ENCODE measurements around the gene GOLT1B. TPM values are rescaled to one million over a fixed set of nuclear protein-coding genes. Genes with fewer than 3 reads are reported as not detected.

GOLT1B gene
- total and polyA plus RNA-seq, 2 of the 8 experiments (the other 6 are each of a cell fraction or from before 2014, with no cell fraction given) = 18.3 to 38.3 TPM

- H2AFZ ChIP-seq (ENCODE audit: low read length) = no peak overlapping the region
- no peaks in the 10 kb centered on the region for H3K23me2 ChIP-seq (ENCODE audit: low read depth, low read length)
- peaks cover 0 to 18% (median 5%) of the 10 kb centered on the region in 4 experiments; a peak in 2 of 8 replicates for H3K36me3 ChIP-seq (ENCODE audit: control insufficient read depth in 2 of 4, insufficient read depth in 4 of 4, low read length in 3 of 4)
- H3K79me2 ChIP-seq (ENCODE audit: control insufficient read depth in 1 of 2, insufficient read depth in 2 of 2, low read length in 2 of 2) = peaks cover 9 to 43% of the 10 kb centered on the region in 2 experiments; a peak in 3 of 4 replicates
- H3K9ac ChIP-seq (replicated peaks in 1 of 4; ENCODE audit: extremely low read depth in 1 of 4, low read depth in 3 of 4, low read length in 3 of 4) = no peak overlapping the region
- no peak overlapping the region for H2AK5ac ChIP-seq (ENCODE audit: low read depth, low read length)
- no peak overlapping the region for H4K91ac ChIP-seq (replicated peaks; ENCODE audit: insufficient read length, low read length)
- CTCF ChIA-PET (ENCODE audit: partially characterized antibody) = interaction anchor here (0.8 to 1.0 kb wide), 2 partner anchors 102 to 171 kb away, joined by 3 read pairs; no protein-coding TSS in a partner anchor
- DNase-seq (ENCODE audit: low read depth in 1 of 2, low spot score in 2 of 2) = no peak
- H3K56ac ChIP-seq (replicated peaks; ENCODE audit: insufficient read length, low read depth, low read length) = no peak overlapping the region
- H3K4me3 ChIP-seq (ENCODE audit: extremely low read depth in 1 of 4, insufficient read depth in 2 of 4, low read depth in 3 of 4, low read length in 4 of 4) = no peak overlapping the region
- no peak overlapping the region for H3K14ac ChIP-seq (ENCODE audit: insufficient read length)
- POLR2A ChIA-PET (ENCODE audit: partially characterized antibody) = no interaction called here
- no peaks in the 10 kb centered on the region for H3K9me3 ChIP-seq (ENCODE audit: insufficient read depth in 2 of 2, low read depth in 1 of 2, low read length in 1 of 2)
- no peak overlapping the region for H2BK15ac ChIP-seq (ENCODE audit: low read length)
- no peak overlapping the region for H3K4ac ChIP-seq (replicated peaks; ENCODE audit: insufficient read length, low read depth, low read length)
- no peak overlapping the region for H2BK120ac ChIP-seq (replicated peaks; ENCODE audit: low read depth, low read length)
- no peak overlapping the region for H4K8ac ChIP-seq (ENCODE audit: extremely low read depth, insufficient read depth, low read length)
- no peaks in the 10 kb centered on the region for H3K4me1 ChIP-seq (replicated peaks in 1 of 4; ENCODE audit: control insufficient read depth in 3 of 4, insufficient read depth in 4 of 4, low read length in 3 of 4)
- H2BK5ac ChIP-seq (ENCODE audit: low read depth, low read length) = no peak overlapping the region
- H3K79me1 ChIP-seq (ENCODE audit: low read depth, low read length) = peaks cover 4% of the 10 kb centered on the region; the same call in 1 of the 2 replicates
- H3K27ac ChIP-seq (ENCODE audit: low read depth, low read length) = no peak overlapping the region
- H2BK20ac ChIP-seq (ENCODE audit: low read length) = no peak overlapping the region
- no peak overlapping the region for H3K23ac ChIP-seq (ENCODE audit: insufficient read length)
- no peak for FAIRE-seq
- no peak overlapping the region for H3K18ac ChIP-seq (ENCODE audit: extremely low read depth, low read length)
- H3K4me2 ChIP-seq (ENCODE audit: insufficient read depth in 1 of 2, low read depth in 2 of 2, low read length in 2 of 2) = no peak overlapping the region
- H4K5ac ChIP-seq (ENCODE audit: insufficient read length, low read depth, low read length) = no peak overlapping the region
- H4K20me1 ChIP-seq (replicated peaks in 1 of 2; ENCODE audit: control insufficient read depth in 1 of 2, insufficient read depth in 2 of 2, low read length in 2 of 2) = peaks cover 0 to 3% of the 10 kb centered on the region in 2 experiments
- WGBS, 2 experiments (ENCODE audit: extremely low coverage in 1 of 2, insufficient coverage in 1 of 2, insufficient read length in 1 of 2, insufficient replicate concordance in 2 of 2, low coverage in 1 of 2, low lambda C conversion rate in 2 of 2, missing lambda C conversion rate in 1 of 2) = 83% methylated on average over 2 of the region's 2 CpGs; no CpG with 5 or more reads in 1 of the 2 experiments
- no peaks in the 10 kb centered on the region for H3K27me3 ChIP-seq (replicated peaks in 1 of 4; ENCODE audit: control insufficient read depth in 3 of 4, extremely low read depth in 1 of 4, insufficient read depth in 3 of 4, low read length in 3 of 4)
- H2BK12ac ChIP-seq (ENCODE audit: low read depth, low read length) = no peak overlapping the region
- TF ChIP-seq SRF (IDR thresholded peaks at IDR 0.05; ENCODE audit: low read depth, low read length) (no peak), GABPA (IDR thresholded peaks at IDR 0.05; ENCODE audit: borderline replicate concordance, insufficient read depth, low read length) (no peak), RFX5 (IDR thresholded peaks at IDR 0.05; ENCODE audit: borderline replicate concordance, low read depth, low read length) (no peak), KDM1A (IDR thresholded peaks at IDR 0.05; ENCODE audit: borderline replicate concordance, low read length) (no peak), EGR1 (IDR thresholded peaks at IDR 0.05; ENCODE audit: borderline replicate concordance, low read depth, low read length) (no peak), JUND (IDR thresholded peaks at IDR 0.05; ENCODE audit: low read length) (no peak), SP2 (IDR thresholded peaks at IDR 0.05; ENCODE audit: low read length) (no peak), ASH2L (IDR thresholded peaks at IDR 0.05; ENCODE audit: low read length) (no peak), JUN (IDR thresholded peaks at IDR 0.05; ENCODE audit: low read depth, low read length) (no peak), CHD1 (IDR thresholded peaks at IDR 0.05; ENCODE audit: low read depth, low read length) (no peak), TAF1 (IDR thresholded peaks at IDR 0.05; ENCODE audit: low read depth, low read length) (no peak), CEBPB (IDR thresholded peaks at IDR 0.05; ENCODE audit: low read depth, low read length) (no peak), RAD21 (IDR thresholded peaks at IDR 0.05 in 1 of 2, conservative IDR thresholded peaks at IDR 0.05 in 1 of 2; ENCODE audit: low read depth in 2 of 2, low read length in 2 of 2) (no peak), SIRT6 (IDR thresholded peaks at IDR 0.05; ENCODE audit: low read length) (no peak), PHF8 (conservative IDR thresholded peaks at IDR 0.05; ENCODE audit: low read depth, low read length) (no peak), BCL11A (IDR thresholded peaks at IDR 0.05; ENCODE audit: low read depth in 2 of 2, low read length in 2 of 2) (no peak)
Measured at GRCh38 chr12:21507849-21508248, 6.3 kb downstream of the GOLT1B start.

All from H1 (cell line).